HG03025 (cell line): ENCODE data around the gene GHRHR.
A peak's percentile ranks its signal among the peaks of the same experiment; 100 is the strongest.

Source experiments
- ATAC-seq: cut with Tn5 transposase; IDR thresholded peaks from one replicate; pipeline ENCODE4 v1.9.1; 2021; ENCODE audit warnings: mild to moderate bottlenecking, moderate library complexity; ENCODE audit not compliant: unreplicated experiment, low FRiP score

Gene GHRHR

DNA sequence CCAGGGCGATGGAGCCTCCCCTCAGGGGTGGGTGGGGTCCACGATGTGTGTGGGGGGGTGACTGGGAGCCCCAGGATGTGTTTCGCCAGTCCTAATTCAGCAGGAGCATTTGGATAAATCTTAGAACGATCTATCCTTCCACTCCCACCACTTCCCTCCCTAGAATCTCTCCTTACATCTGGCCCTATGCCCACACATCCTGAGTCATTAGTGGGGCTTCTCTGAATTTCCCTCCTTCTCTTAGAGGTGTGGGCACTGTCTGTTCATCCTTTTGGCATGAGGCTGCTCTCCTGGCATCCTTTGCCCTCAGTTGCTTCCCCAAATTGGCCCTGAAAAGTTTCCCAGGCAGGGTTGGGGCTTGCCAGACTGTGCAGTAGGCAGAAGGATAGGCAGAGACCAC is 1.6 kb downstream of the GHRHR start:
- no peak for ATAC-seq

- ATAC-seq, result no peak
These were observed 2.1 kb downstream of the GHRHR start for GRCh38 chr7:30965883-30966282.

- no peak for ATAC-seq
These were observed 4.5 kb downstream of the GHRHR start for GRCh38 chr7:30968294-30968693.

- ATAC-seq, result no peak
These were observed 5.2 kb downstream of the GHRHR start for GRCh38 chr7:30968747-30969603.

DNA sequence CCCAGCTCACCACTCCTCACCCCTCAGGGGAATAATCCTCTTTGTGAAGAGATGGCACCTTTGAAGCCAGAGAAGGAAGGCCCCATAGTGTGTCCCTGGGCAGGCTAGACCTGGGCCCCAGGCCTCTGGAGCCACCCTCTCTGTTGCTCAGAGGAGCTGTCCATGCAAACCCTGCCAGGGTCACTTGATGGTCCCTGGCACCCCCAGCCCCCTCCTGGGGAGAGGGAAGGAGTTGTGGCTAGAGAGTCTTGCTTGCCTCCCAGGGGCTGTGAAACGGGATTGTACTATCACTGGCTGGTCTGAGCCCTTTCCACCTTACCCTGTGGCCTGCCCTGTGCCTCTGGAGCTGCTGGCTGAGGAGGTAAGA is 5.8 kb downstream of the GHRHR start:
- no peak for ATAC-seq

GRCh38 chr7:30970074-30970473 is 6.3 kb downstream of the GHRHR start:
- no peak for ATAC-seq

DNA sequence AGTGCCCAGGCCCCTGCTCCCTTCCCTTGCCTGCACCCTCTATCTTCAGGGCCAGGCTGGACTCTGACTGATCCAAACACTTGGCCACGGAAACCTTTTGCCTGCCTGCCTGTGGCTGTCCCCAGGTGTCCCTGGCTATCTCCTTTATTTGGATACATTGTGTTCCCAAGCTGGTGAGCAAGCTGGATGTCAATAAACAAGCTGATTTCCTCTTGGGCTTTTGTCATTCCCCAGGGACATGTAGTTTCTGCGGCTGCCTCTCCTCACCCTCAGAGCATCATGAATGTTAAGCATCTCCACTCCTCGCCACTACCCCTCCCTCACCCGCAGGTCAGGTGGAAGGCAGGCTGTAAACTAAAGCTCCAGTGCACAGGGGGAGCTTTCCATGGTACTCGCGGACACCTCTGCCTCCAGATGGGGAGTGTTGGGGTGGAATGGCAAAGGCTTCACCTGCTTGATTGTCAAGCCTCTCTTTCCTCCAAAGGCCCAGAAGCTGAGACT is 6.9 kb downstream of the GHRHR start:
- no peak for ATAC-seq

GRCh38 chr7:30971440-30971839 is 7.7 kb downstream of the GHRHR start:
- no peak for ATAC-seq

DNA sequence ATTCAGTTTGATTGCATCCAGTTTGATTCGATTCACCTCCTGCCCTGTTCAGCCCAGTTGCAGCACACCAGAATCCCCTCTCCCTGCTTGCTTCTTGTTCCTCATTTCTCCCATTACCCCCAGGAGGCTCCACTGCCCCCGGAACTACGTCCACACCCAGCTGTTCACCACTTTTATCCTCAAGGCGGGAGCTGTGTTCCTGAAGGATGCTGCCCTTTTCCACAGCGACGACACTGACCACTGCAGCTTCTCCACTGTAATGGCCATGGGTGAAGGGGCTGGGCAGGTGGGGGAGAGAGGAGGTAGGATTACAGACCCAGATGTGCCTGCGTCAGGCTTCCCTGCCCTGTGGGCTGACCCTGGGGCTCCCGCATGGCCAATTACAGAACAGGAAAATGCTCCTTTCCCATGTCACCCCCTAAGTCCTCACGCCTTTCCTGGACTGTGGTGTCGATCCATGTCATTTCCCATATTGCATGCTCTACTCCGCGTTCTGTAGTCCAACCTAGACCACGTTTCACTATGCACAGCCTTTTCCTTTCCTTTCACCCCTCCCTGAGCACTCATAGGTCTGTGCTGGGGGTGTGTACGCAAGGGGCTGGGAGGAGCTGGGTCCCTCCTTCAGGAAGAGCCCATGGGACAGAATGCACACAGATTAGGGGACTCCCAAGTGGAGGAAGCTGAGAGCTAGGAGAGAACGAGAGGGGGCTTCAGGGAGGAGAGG is 8.2 kb downstream of the GHRHR start:
- no peak for ATAC-seq

DNA sequence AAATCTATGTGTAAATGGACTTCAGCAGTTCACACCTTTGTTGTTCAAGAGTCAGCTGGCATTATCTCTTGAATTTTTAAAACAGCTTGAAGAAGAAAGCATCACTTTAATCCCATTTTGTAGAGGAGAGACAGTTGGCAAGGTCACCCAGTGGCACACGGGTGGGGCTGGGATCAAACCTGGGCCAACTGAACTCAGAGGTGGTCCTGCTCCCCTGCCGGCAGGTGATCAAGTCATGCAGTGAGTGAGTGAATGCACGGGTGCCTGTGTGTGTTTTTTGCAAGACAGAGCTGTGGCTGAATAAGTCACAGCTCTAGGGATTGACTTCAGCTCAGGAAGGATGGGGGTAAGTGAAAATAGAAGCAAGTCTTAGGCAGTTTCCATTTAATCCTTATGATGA is 9.5 kb downstream of the GHRHR start:
- no peak for ATAC-seq

DNA sequence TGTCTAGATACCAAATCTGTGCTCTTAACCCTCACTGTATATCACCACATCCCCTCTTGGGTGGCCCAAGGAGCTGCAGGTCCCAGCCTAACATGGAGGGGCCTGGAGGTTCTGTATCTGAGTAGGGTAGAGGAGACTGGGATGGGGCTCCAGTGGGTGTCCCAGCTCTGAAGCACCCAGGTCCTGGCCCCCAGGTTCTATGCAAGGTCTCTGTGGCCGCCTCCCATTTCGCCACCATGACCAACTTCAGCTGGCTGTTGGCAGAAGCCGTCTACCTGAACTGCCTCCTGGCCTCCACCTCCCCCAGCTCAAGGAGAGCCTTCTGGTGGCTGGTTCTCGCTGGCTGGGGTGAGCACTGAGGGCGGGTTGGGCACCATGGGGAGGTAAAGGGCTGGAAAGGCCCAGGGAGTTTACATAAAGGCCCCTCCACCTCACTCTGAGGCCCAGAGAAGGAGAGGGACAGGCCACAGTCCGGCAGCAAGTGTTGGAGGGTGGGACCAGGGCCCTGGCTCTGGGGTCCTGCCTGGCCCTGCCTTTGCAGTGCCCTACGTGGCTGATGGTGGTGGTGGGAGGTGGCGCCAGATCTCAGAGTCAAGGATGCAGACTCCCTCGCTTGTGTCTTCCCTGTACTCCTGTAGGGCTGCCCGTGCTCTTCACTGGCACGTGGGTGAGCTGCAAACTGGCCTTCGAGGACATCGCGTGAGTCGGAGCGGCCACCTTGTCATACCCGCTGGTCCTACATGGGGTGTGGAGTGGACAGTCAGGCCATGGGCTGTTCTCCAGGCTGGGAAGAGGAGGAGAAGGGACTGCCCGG is 10.2 kb downstream of the GHRHR start:
- ATAC-seq, result no peak

- peak; percentile 88 for ATAC-seq
These were observed 11.0 kb downstream of the GHRHR start for GRCh38 chr7:30974605-30975255.

GRCh38 chr7:30975256-30975899 is 11.6 kb downstream of the GHRHR start:
- ATAC-seq, result no peak

DNA sequence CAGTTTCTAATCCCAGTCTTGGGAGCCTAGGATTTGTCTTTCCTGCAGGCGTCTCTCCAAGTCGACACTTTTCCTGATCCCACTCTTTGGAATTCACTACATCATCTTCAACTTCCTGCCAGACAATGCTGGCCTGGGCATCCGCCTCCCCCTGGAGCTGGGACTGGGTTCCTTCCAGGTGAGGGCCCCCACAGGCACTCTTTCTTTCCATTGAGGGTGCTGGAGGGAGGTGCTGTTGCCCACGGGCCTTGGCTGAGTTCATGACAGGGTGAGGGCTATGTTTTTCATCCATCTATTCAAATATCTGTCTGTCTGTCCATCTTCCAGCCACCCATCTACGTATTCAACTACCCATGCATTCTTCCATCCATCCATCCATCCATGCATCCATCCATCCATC is 12.6 kb downstream of the GHRHR start:
- no peak for ATAC-seq

- ATAC-seq, result no peak
These were observed 13.5 kb downstream of the GHRHR start for GRCh38 chr7:30977222-30977621.

DNA sequence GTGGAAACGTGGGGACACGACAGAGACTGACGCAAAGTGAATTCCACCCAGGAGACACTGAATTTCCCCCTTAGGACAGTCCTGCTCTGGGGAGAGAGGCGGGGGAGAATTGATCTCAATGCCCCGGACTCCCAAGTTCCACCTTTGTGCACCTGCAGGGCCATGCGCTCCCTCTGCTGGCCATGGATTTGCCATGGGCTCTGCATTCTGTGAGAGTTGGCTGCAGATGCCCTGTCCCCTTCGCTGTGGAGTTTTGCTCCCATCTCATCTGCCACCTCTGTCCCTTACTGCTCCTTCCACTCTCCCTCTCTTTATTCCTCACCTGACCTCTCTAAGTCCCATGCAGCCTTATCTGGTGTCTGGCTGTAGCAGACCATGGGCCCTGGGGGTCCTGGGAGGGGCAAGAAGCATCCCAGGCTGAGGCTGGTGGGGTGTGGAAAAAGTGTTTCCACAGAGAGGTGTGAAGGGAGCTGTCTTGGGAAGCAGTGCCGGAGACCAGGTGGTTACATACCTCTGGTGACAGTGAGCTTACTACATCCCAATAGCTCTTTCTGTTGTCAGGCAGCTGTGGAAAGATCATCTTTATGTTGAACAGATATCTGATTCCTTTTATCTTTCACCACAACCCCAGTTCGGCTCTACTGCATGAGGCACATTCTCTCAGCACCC is 14.3 kb downstream of the GHRHR start:
- no peak for ATAC-seq

DNA sequence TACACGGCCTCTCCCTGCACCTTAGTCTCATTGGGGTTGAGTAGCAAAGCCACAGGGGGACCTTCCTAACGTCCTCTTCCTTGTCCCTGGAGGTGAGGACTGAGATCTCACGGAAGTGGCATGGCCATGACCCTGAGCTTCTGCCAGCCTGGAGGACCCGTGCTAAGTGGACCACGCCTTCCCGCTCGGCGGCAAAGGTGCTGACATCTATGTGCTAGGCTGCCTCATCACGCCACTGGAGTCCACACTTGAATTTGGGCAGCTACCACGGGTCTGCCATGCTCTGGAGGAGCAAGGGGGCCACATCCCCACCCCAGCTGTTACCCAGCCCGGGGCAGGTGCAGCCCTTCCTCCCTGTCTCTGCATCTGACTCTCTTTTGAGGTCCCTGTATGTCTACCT is 15.3 kb downstream of the GHRHR start:
- no peak for ATAC-seq

DNA sequence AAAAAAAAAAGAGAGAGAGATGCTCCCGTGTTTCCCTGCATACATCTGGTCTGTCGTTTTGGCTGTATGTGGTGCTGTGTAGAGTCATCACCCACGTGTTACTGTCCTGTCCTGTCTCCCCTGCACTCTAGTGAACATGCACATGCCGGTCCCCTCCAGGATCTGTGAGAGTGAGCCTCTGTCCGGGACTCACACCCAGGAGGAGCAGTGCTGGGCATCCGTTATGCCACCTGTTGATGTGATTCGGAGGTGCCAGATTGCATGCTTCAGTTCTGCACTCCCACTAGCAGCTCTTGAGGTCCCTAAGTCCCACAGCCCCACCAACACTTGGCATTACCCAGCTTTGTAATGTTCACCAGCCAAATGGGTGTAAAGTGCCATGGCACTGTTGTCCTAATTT is 16.4 kb downstream of the GHRHR start:
- no peak for ATAC-seq

- ATAC-seq, result no peak
These were observed 17.0 kb downstream of the GHRHR start for GRCh38 chr7:30980751-30981150.
